ENCODE data around the gene STX2. TPM values are rescaled to one million over a fixed set of nuclear protein-coding genes. Genes with fewer than 3 reads are reported as not detected.

The STX2 gene
- total and polyA plus RNA-seq, 3 donors from 2014 or later = 27.3 to 39.5 (median 33.5) TPM

GRCh38 chr12:130873825-130874224, 34.8 kb upstream of the STX2 start:
- WGBS, 2 donors = 78% methylated on average over 4 of the region's 4 CpGs
- peaks cover 9% of the 10 kb centered on the region for H3K4me1 ChIP-seq
- no peaks in the 10 kb centered on the region for H3K27me3 ChIP-seq
- no peaks in the 10 kb centered on the region for H3K9me3 ChIP-seq
- DNase-seq = no peak
- TF ChIP-seq CTCF (IDR thresholded peaks at IDR 0.05) (no peak), POLR2A (IDR thresholded peaks at IDR 0.05) (no peak)
- intact Hi-C loops (cut with DNase I; ENCODE audit: low total_unique reads) = no loop called here
- no peaks in the 10 kb centered on the region for H3K36me3 ChIP-seq (ENCODE audit: low read depth, missing control alignments)
- no peak overlapping the region for H3K4me3 ChIP-seq
- no peak overlapping the region for H3K27ac ChIP-seq

GRCh38 chr12:130873106-130873795, 34.2 kb upstream of the STX2 start:
- peak overlapping the region in 1 of 2 donors; percentile 96 for H3K27ac ChIP-seq
- TF ChIP-seq CTCF (IDR thresholded peaks at IDR 0.05) (no peak), POLR2A (IDR thresholded peaks at IDR 0.05) (no peak)

GRCh38 chr12:130872179-130873096, 33.4 kb upstream of the STX2 start:
- peak; percentile 60 for DNase-seq
- WGBS, 2 donors = 1 to 5% methylated on average over 20 to 77 of the region's 79 CpGs
- peak overlapping the region; percentile 81 to 96 for H3K27ac ChIP-seq
- TF ChIP-seq POLR2A (IDR thresholded peaks at IDR 0.05) = no peak
- no peak for TF ChIP-seq CTCF (IDR thresholded peaks at IDR 0.05)
- no peaks in the 10 kb centered on the region for H3K36me3 ChIP-seq (ENCODE audit: low read depth, missing control alignments)
- H3K27me3 ChIP-seq = no peaks in the 10 kb centered on the region
- H3K4me3 ChIP-seq = peak overlapping the region; percentile 67 to 95
- intact Hi-C loops (cut with DNase I; ENCODE audit: low total_unique reads) = no loop called here
- no peaks in the 10 kb centered on the region for H3K9me3 ChIP-seq
- peaks cover 9% of the 10 kb centered on the region for H3K4me1 ChIP-seq

More at GRCh38 chr12:130873106-130873795, 34.2 kb upstream of the STX2 start:
- Histone ChIP-seq H3K27me3 (no peaks in the 10 kb centered on the region), H3K4me3 (peak overlapping the region; percentile 67 to 95), H3K4me1 (peaks cover 9% of the 10 kb centered on the region), H3K36me3 (ENCODE audit: low read depth, missing control alignments) (no peaks in the 10 kb centered on the region), H3K9me3 (no peaks in the 10 kb centered on the region)
- intact Hi-C loops (cut with DNase I; ENCODE audit: low total_unique reads) = no loop called here
- 34 to 38% methylated on average over 4 of the region's 4 CpGs for WGBS, 2 donors
- DNase-seq = no peak

GRCh38 chr12:130871286-130872178, 32.5 kb upstream of the STX2 start, which contains the start of gene RAN:
TSS of gene RAN (plus strand) at chr12:130872066. CDS start at chr12:130872594, 528 bp downstream.
- Histone ChIP-seq H3K36me3 (ENCODE audit: low read depth, missing control alignments) (no peaks in the 10 kb centered on the region), H3K4me3 (peak within 1 kb of the TSS; percentile 67 to 95), H3K27ac (peak within 1 kb of the TSS; percentile 86 to 96), H3K9me3 (no peaks in the 10 kb centered on the region), H3K27me3 (no peaks in the 10 kb centered on the region), H3K4me1 (peaks cover 9% of the 10 kb centered on the region)
- no peak for TF ChIP-seq CTCF (IDR thresholded peaks at IDR 0.05)
- TF ChIP-seq POLR2A (IDR thresholded peaks at IDR 0.05) = no peak
- intact Hi-C loops (cut with DNase I; ENCODE audit: low total_unique reads) = no loop called here
- WGBS, 2 donors = 4 to 17% methylated on average over 14 to 107 of the region's 118 CpGs
- DNase-seq = peak; percentile 91

Measured in testis (tissue), 3 donors.